H1 (cell line): Measurements from ENCODE around the gene ARFGEF3. TPM values are rescaled to one million over a fixed set of nuclear protein-coding genes. Genes with fewer than 3 reads are reported as not detected.

ENCODE experiments used
- CTCF ChIA-PET: fragments of 300-600 bp; sonication (Branson Sonifier 250); formaldehyde crosslinking; loops from one replicate; lab custom pipeline; 2021; ENCODE audit not compliant: partially characterized antibody; lab: Charles Lee
- POLR2A ChIA-PET: fragments of 300-600 bp; sonication (Branson Sonifier 250); formaldehyde crosslinking; loops from one replicate; lab custom pipeline; 2021; ENCODE audit warnings: inconsistent platforms; ENCODE audit not compliant: partially characterized antibody; lab: Charles Lee
- DNase-seq, 2 experiments: peaks; one replicate each; pipeline versions ENCODE4 v3.0.0 to v3.0.0-alpha.2; 2010 to 2022; ENCODE audit warnings: low spot score in 2 of 2, low read depth in 1 of 2, mixed read lengths in 1 of 2
- FAIRE-seq: peaks from 2 replicates; lab custom pipeline; 2011; peaks lifted over from hg19 to GRCh38; lab: Jason Lieb, UNC
- H2AFZ ChIP-seq: 2 replicates; pipeline ENCODE4 v1.8.1; 2012; ENCODE audit warnings: low read length, inconsistent platforms
- H2AK5ac ChIP-seq: 2 replicates; pipeline ENCODE4 v1.6.1; 2013; ENCODE audit warnings: low read depth, low read length
- H2BK120ac ChIP-seq: replicated peaks from 2 replicates; pipeline ENCODE3; 2013; ENCODE audit warnings: low read depth, low read length, inconsistent platforms
- H2BK12ac ChIP-seq: 2 replicates; pipeline ENCODE4 v1.6.1; 2013; ENCODE audit warnings: low read depth, low read length
- H2BK15ac ChIP-seq: 2 replicates; pipeline ENCODE4 v1.6.1; 2013; ENCODE audit warnings: low read length
- H2BK20ac ChIP-seq: 2 replicates; pipeline ENCODE4 v1.6.1; 2013; ENCODE audit warnings: low read length
- H2BK5ac ChIP-seq: 2 replicates; pipeline ENCODE4 v1.6.1; 2013; ENCODE audit warnings: low read depth, low read length
- H3K14ac ChIP-seq: 2 replicates; pipeline ENCODE4 v1.6.1; 2013; ENCODE audit warnings: inconsistent platforms; ENCODE audit not compliant: insufficient read length
- H3K18ac ChIP-seq: 2 replicates; pipeline ENCODE4 v1.6.1; 2013; ENCODE audit warnings: low read length; ENCODE audit errors: extremely low read depth
- H3K23ac ChIP-seq: 2 replicates; pipeline ENCODE4 v1.6.1; 2013; ENCODE audit warnings: inconsistent platforms; ENCODE audit not compliant: insufficient read length
- H3K23me2 ChIP-seq: 2 replicates; pipeline ENCODE4 v1.6.1; 2013; ENCODE audit warnings: low read depth, low read length
- H3K27ac ChIP-seq: 2 replicates; pipeline ENCODE4 v1.6.1; 2011; ENCODE audit warnings: low read depth, low read length, inconsistent platforms
- H3K27me3 ChIP-seq, 4 experiments: replicated peaks in 1 of 4; 1 replicate in 1 of 4; 2 replicates in 3 of 4; pipeline versions ENCODE4 v1.6.1 to v1.8.1; 2011 to 2013; ENCODE audit warnings: low read length in 3 of 4, mild to moderate bottlenecking in 3 of 4, inconsistent platforms in 2 of 4, mixed read lengths in 2 of 4, moderate library complexity in 1 of 4; ENCODE audit not compliant: control insufficient read depth in 3 of 4, insufficient read depth in 3 of 4; ENCODE audit errors: extremely low read depth in 1 of 4
- H3K36me3 ChIP-seq, 4 experiments: 2 replicates each; pipeline versions ENCODE4 v1.6.1 to v1.8.1; 2011 to 2013; ENCODE audit warnings: mild to moderate bottlenecking in 4 of 4, low read length in 3 of 4, moderate library complexity in 2 of 4, control low read depth in 1 of 4, inconsistent platforms in 1 of 4; ENCODE audit not compliant: insufficient read depth in 4 of 4, control insufficient read depth in 2 of 4
- H3K4ac ChIP-seq: replicated peaks from 2 replicates; pipeline ENCODE3; 2013; ENCODE audit warnings: low read length, low read depth, mixed read lengths, inconsistent platforms; ENCODE audit not compliant: insufficient read length
- H3K4me1 ChIP-seq, 4 experiments: replicated peaks in 1 of 4; 1 replicate in 1 of 4; 2 replicates in 3 of 4; pipeline versions ENCODE4 v1.6.1 to v1.8.1; 2011 to 2013; ENCODE audit warnings: low read length in 3 of 4, inconsistent platforms in 2 of 4, mixed read lengths in 1 of 4; ENCODE audit not compliant: insufficient read depth in 4 of 4, control insufficient read depth in 3 of 4
- H3K4me2 ChIP-seq, 2 experiments: 2 replicates each; pipeline versions ENCODE4 v1.6.1 to v1.8.1; 2011 to 2013; ENCODE audit warnings: low read depth in 2 of 2, low read length in 2 of 2, control low read depth in 1 of 2, inconsistent platforms in 1 of 2, mild to moderate bottlenecking in 1 of 2; ENCODE audit not compliant: insufficient read depth in 1 of 2
- H3K4me3 ChIP-seq, 4 experiments: fragments of 200-600, 300-600 bp in 1 of 4; sonication (generic), shearing (Covaris generic), sonication (Bioruptor Twin) in 1 of 4; 2 replicates each; pipeline versions ENCODE4 v1.5.1 to v1.8.1; 2011 to 2016; ENCODE audit warnings: low read length in 4 of 4, low read depth in 3 of 4, control low read depth in 2 of 4, inconsistent platforms in 2 of 4, mild to moderate bottlenecking in 2 of 4, mixed read lengths in 1 of 4, moderate library complexity in 1 of 4; ENCODE audit not compliant: insufficient read depth in 2 of 4; ENCODE audit errors: extremely low read depth in 1 of 4
- H3K56ac ChIP-seq: replicated peaks from 2 replicates; pipeline ENCODE3; 2013; ENCODE audit warnings: low read depth, mild to moderate bottlenecking, mixed read lengths, low read length, inconsistent platforms; ENCODE audit not compliant: insufficient read length
- H3K79me1 ChIP-seq: 2 replicates; pipeline ENCODE4 v1.6.1; 2013; ENCODE audit warnings: low read depth, low read length, control low read depth
- H3K79me2 ChIP-seq, 2 experiments: 2 replicates each; pipeline versions ENCODE4 v1.6.1 to v1.8.1; 2012 to 2013; ENCODE audit warnings: low read length in 2 of 2, mild to moderate bottlenecking in 2 of 2, inconsistent platforms in 1 of 2; ENCODE audit not compliant: insufficient read depth in 2 of 2, control insufficient read depth in 1 of 2
- H3K9ac ChIP-seq, 4 experiments: replicated peaks in 1 of 4; 1 replicate in 1 of 4; 2 replicates in 3 of 4; pipeline versions ENCODE4 v1.6.1 to v1.8.1; 2011 to 2013; ENCODE audit warnings: low read depth in 3 of 4, low read length in 3 of 4, control low read depth in 2 of 4, mild to moderate bottlenecking in 2 of 4, moderate library complexity in 2 of 4, inconsistent platforms in 1 of 4; ENCODE audit errors: extremely low read depth in 1 of 4
- H3K9me3 ChIP-seq, 2 experiments: 2 replicates each; pipeline versions ENCODE4 v1.6.1 to v1.8.1; 2012 to 2013; ENCODE audit warnings: mild to moderate bottlenecking in 2 of 2, moderate library complexity in 2 of 2, control low read depth in 1 of 2, inconsistent platforms in 1 of 2, low read depth in 1 of 2, low read length in 1 of 2, mixed read lengths in 1 of 2; ENCODE audit not compliant: insufficient read depth in 2 of 2
- H4K20me1 ChIP-seq, 2 experiments: replicated peaks in 1 of 2; 2 replicates each; pipeline versions ENCODE3 to v1.8.1; 2011 to 2013; ENCODE audit warnings: inconsistent platforms in 2 of 2, low read length in 2 of 2, mild to moderate bottlenecking in 1 of 2; ENCODE audit not compliant: insufficient read depth in 2 of 2, control insufficient read depth in 1 of 2
- H4K5ac ChIP-seq: 2 replicates; pipeline ENCODE4 v1.6.1; 2013; ENCODE audit warnings: low read length, low read depth, mixed read lengths, inconsistent platforms; ENCODE audit not compliant: insufficient read length
- H4K8ac ChIP-seq: 2 replicates; pipeline ENCODE4 v1.8.0; 2013; ENCODE audit warnings: mild to moderate bottlenecking, moderate library complexity, low read length, inconsistent platforms; ENCODE audit not compliant: insufficient read depth; ENCODE audit errors: extremely low read depth
- H4K91ac ChIP-seq: replicated peaks from 2 replicates; pipeline ENCODE3; 2013; ENCODE audit warnings: low read length, mixed read lengths, inconsistent platforms; ENCODE audit not compliant: insufficient read length
- RNF2 ChIP-seq: fragments of 200-900, 300-1000 bp; sonication (generic); IDR thresholded peaks from 2 replicates; pipeline ENCODE4 v1.7.1; 2016; ENCODE audit warnings: borderline replicate concordance, low read depth, mild to moderate bottlenecking, antibody characterized with exemption, low read length; ENCODE audit not compliant: poor library complexity, severe bottlenecking; ENCODE audit errors: missing control alignments
- TAF7 ChIP-seq: optimal IDR thresholded peaks from 2 replicates; pipeline ENCODE3; 2011; ENCODE audit warnings: low read depth, mild to moderate bottlenecking, inconsistent platforms, low read length, moderate library complexity, borderline replicate concordance
- polyA plus RNA-seq, 7 experiments: library from polyadenylated mRNA; depleted of rRNA in 3 of 7; stranded (reverse) in 5 of 7; unstranded in 2 of 7; fragments of >200 nt in 5 of 7; fragments of 200-250 nt in 2 of 7; gene quantifications; 1 replicate in 5 of 7; 2 replicates in 1 of 7; 4 replicates in 1 of 7; pipeline versions ENCODE4 v1.2.1 to v1.2.3, GENCODE V29; 2011 to 2013; ENCODE audit warnings: missing spikeins in 2 of 7, mixed read lengths in 2 of 7
- total RNA-seq: library from RNA; stranded (reverse); fragmentation: NEBNext Ultra II Directional; extraction: Animal tissue kit (Norgen Biotek cat#: 25700); gene quantifications from 2 replicates; pipeline ENCODE4 v1.2.1, GENCODE V29; 2021

ARFGEF3 gene
- total and polyA plus RNA-seq, 2 of the 8 experiments (the other 6 are each of a cell fraction or from before 2014, with no cell fraction given) = 5.8 to 23.2 TPM

DNA sequence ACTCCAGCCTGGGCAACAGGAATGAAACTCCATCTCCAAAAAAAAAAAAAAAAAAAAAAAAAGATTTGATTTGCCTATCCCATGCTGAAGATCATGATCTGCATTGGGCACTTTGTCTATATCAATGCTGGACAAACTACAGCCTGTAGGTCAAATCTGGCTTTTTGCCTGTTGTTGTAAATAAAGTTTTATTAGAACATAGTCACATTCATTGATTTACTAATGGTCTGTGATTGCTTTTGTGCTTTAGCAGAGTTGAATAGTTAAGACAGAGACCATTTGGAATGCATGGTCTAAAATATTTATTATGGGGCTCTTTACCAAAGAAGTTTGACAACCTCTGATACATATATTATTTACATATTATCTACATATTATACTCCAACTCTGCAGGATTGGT, 42.6 kb downstream of the ARFGEF3 start:
- H3K56ac ChIP-seq = no peak overlapping the region
- H3K4me2 ChIP-seq = no peak overlapping the region
- H2BK15ac ChIP-seq = no peak overlapping the region
- no peaks in the 10 kb centered on the region for H4K20me1 ChIP-seq
- H4K5ac ChIP-seq = no peak overlapping the region
- H3K4me3 ChIP-seq = no peak overlapping the region
- no peak overlapping the region for H2BK20ac ChIP-seq
- DNase-seq = no peak
- H3K4me1 ChIP-seq = peaks cover 0 to 4% (median 0%) of the 10 kb centered on the region in 4 experiments; a peak in 1 of 7 replicates
- no peaks in the 10 kb centered on the region for H3K79me2 ChIP-seq
- H3K9ac ChIP-seq = no peak overlapping the region
- H3K18ac ChIP-seq = no peak overlapping the region
- no peak overlapping the region for H3K27ac ChIP-seq
- H4K8ac ChIP-seq = no peak overlapping the region
- H2BK120ac ChIP-seq = no peak overlapping the region
- H3K23me2 ChIP-seq = no peaks in the 10 kb centered on the region
- H3K27me3 ChIP-seq = no peaks in the 10 kb centered on the region
- CTCF ChIA-PET = no interaction called here
- no peak overlapping the region for H4K91ac ChIP-seq
- no peak overlapping the region for H2BK5ac ChIP-seq
- no peak overlapping the region for H2BK12ac ChIP-seq
- TF ChIP-seq TAF7 (no peak), RNF2 (no peak)
- no peak overlapping the region for H3K23ac ChIP-seq
- H3K14ac ChIP-seq = no peak overlapping the region
- H3K79me1 ChIP-seq = no peaks in the 10 kb centered on the region
- H3K36me3 ChIP-seq = no peaks in the 10 kb centered on the region; a peak in 1 of 8 replicates
- H2AK5ac ChIP-seq = no peak overlapping the region
- H3K4ac ChIP-seq = no peak overlapping the region
- H3K9me3 ChIP-seq = no peaks in the 10 kb centered on the region
- POLR2A ChIA-PET = no interaction called here
- FAIRE-seq = no peak
- no peak overlapping the region for H2AFZ ChIP-seq
